HG02970 (cell line): ENCODE results near the gene NPAS2.

Experiments used
- ATAC-seq: cut with Tn5 transposase; IDR thresholded peaks from one replicate; pipeline ENCODE4 v1.9.1; 2021; ENCODE audit warnings: mild to moderate bottlenecking, moderate library complexity, moderate number of reproducible peaks; ENCODE audit not compliant: unreplicated experiment, low FRiP score

Gene NPAS2

DNA sequence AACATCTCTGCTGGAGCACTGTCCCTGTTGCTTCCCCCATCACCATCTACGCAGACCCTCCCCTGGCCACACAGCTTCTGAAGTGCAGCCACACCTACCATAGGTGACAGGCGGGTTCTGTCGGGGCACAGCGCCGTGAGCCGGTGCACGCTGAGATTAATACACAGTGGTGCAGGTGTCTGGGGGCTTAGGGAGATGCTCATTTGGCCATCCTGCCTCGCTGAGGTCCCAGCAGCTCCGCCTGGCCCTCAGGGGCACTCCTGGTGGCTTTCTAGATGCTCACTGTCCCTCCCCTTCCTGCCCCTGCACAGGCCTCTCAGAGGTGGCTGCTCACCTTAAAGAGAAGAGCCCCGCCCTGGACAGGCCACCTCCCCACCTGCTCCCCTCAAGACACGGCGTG, 163.3 kb downstream of the NPAS2 start:
- ATAC-seq, result no peak

DNA sequence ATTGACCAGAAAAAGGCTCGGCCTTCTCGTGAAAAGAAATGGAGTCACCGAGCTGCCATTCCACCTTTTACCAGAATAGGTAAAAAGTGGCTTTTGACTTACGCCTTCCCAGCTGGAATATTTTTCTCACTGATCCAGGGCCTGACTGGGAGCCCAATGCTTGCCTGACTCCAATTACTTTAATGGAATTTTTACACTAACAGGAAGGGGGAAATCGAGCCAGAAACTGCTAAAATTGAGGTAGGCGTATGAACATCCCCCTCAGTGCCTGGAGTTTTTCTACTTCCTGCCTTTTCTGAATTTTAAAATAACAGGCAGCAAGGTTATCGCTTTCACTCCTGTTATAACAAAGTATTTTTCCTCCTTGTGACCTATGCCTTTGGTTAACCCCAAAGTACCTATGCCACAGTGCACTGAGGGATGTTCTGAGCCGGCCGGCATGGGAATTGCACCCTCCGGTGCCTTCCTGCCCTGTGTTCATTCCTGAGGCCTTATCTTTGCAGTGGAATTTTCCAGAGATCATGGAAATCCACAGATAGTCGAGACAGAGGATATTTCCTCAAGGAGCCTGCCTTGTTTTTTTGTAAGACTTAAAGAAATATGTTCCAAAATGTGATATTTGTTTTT, 163.9 kb downstream of the NPAS2 start:
- no peak for ATAC-seq

DNA sequence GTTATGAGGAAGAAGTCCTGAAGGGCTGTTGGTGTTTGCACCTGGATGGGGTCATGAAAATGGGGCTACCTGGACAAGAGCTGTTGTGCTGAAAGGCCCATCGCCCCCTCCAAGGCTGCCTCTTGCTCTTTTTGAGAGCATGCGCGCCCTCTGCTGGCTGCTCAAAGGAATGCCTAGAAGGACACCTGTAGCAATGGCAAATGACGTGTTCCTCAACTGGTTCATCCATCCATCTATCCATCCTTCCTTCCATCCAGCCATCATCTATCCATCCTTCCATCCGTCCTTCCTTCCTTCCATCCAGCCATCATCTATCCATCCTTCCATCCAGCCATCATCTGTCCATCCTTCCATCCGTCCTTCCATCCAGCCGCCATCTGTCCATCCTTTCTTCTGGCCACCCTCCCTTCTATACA, 165.0 kb downstream of the NPAS2 start:
- ATAC-seq, result no peak

DNA sequence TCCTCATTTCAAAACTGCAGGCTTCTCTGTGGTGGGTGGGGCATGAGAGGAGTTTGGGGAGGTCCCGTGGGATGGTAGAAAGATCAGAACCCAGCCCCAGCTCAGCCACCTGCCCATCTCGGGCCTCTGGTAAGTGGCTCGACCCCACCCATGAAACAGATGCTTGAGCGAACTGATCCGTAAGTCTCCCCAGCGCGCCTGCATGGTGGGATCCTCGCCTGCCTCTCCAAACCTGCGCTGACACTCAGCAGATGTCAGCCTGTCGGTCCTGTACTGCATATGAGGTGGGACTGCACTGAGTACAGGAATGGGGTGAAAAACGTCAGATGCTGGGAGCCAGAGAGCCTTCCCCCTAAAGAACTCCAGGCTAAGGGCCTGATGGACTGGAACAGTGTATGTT, 166.2 kb downstream of the NPAS2 start:
- ATAC-seq, result no peak

DNA sequence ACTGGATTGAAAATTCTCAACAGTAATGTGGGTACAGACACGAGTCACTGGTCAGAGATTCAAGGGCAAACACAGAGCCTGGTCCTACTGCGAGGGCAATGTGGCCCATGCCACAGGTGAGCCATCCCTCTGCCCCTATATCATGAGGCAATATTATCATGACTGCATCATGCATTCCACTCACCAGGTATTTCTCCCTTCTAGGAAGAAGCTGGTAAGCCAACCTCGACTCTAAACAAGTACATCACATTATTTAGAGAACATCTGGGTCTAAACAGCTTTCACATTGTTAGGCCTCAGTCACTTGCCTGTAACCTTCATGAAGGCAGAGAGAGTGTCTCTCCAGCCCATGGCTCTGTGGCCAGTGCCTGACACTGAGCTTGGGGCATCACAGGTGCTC, 167.6 kb downstream of the NPAS2 start:
- ATAC-seq, result no peak

DNA sequence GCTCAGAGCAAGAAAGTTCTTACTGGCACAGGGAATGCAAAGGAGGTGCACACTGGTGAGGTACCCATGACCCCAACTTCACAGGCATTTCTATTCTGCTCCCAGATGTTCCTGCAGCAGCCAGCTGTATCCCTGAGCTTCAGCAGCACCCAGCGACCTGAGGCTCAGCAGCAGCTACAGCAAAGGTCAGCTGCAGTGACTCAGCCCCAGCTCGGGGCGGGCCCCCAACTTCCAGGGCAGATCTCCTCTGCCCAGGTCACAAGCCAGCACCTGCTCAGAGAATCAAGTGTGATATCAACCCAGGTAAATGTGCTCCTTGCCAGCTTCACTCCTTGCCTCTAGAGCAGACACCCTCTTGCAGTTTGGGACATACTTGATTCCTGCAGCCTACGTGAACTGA, 168.0 kb downstream of the NPAS2 start:
- no peak for ATAC-seq

DNA sequence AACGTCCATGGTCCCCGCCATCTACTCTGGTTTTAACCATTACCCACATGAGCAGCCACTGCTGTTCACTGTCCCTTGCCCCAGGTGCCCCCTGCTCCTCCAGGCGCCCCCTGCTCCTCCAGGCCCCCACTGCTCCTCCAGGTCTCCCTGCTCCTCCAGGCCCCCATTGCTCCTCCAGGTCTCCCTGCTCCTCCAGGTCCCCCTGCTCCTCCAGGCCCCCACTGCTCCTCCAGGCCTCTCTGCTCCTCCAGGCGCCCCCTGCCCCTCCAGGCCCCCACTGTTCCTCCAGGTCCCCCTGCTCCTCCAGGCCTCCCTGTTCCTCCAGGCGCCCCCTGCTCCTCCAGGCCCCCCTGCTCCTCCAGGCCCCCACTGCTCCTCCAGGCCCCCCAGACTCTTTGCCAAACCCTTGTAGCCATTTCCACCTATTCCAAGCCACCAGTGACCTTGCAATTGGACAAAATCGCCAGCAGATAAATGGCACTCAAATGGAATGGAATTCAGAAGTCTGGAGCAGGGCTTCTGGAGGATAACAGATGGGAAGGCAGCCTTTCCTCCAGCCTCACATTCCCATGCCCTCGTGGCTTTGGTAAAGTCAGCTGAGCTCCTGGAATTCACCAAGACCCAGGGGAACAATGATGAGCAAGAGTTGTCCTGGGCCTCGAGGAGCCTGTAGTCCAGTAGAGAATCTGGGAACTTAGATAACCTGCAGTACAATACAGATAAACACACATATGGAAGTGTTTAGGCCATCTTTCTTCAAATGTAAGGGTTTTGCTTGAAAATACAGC, 168.9 kb downstream of the NPAS2 start:
- ATAC-seq, result no peak

DNA sequence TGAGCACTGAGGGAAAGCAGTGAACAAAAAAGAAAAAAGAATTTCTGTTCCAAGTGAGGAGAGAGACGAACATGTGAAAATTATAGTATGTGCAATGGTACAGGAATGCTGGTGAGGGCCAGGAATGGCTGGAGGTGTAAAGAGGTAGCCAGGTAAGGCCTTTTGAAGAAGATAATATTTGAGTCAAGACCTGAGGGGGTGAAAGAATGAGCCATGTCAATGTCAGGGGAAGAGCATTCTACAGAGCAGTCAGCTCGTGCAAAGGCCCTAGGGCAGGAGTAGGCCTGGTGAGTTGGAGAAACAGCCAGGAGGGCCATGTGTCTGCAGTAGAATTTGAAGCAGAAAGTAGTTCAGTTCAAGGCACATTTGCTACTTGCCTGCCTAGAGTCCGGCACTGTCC, 169.7 kb downstream of the NPAS2 start:
- ATAC-seq, result no peak

DNA sequence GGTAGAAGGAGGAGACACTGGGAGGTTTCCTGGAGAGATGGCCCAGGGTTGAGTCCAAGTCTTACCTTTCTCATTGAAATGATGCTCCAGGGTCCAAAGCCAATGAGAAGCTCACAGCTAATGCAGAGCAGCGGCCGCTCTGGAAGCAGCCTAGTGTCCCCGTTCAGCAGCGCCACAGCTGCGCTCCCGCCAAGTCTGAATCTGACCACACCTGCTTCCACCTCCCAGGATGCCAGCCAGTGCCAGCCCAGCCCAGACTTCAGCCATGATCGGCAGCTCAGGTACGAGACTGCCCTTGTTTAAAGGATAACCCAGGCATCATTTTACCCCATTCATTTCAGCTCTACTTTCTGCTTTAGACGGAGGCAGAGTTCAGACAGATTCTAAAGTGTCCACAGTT, 170.2 kb downstream of the NPAS2 start:
- no peak for ATAC-seq

DNA sequence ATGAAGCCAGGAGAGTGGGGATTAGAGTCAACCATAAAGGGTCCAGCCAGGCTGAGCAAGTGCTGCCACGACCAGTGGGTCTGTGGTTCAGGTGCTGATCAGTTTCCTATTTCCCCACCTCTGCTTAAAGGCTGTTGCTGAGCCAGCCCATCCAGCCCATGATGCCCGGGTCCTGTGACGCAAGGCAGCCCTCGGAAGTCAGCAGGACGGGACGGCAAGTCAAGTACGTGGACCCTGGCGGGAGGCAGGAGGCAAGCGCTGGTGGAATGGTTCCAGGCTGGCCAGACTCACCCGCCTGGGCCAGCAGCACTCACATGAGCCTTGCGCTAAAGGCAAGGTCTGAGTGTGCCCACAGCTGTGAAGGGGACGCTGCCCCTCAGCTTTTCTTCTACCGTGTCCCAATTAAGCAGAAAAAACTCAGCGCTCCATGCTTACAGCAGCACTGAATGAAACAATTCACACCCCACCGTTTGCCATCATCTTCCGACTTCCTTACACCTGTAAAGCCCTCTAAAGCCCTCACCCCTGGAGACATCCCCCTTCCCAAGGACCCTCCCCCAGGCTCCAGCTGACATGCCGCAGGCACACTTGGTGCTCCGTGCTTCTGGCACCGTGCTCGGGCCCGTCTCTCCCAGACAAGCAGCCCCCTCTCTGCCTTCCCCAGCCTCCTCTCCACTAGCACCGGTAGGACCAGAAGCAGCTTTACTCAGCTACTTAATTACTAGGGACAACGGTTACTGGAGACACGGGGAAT, 170.9 kb downstream of the NPAS2 start:
- ATAC-seq, result no peak

DNA sequence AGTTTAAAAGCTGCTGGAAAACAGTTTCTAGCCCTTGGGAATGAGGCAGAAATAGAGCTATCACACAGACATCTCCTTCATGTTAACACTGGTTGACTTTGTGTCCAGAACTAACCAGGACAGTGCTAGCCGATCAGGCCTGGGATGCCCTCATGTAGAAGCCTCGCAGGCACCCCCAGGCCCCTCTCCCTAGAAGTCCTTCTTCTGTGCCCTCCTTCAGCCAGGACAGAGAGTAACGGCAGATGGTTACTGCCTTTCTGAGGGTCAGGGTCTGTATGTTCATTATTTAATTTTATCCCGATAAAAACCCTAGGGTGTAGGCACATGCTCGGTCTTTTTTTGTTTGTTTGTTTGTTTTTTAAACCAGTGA, 171.4 kb downstream of the NPAS2 start:
- no peak for ATAC-seq

DNA sequence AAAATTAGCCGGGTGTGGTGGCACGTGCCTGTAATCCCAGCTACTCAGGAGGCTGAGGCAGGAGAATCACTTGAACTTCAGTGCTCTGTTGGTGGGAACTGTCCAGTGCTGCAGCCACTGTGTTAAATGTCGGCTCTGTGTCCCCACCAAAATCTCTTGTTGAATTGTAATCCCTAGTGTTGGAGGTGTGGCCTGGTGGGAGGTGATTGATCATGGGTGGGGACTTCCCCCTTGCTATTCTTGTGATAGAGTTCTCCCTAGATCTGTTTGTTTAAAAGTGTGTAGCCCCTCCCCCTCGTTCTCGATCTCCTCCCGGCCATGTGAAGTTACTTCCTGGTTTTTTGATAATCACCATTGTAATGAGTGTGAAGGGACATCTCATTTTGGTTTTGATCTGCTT, 172.3 kb downstream of the NPAS2 start:
- no peak for ATAC-seq

DNA sequence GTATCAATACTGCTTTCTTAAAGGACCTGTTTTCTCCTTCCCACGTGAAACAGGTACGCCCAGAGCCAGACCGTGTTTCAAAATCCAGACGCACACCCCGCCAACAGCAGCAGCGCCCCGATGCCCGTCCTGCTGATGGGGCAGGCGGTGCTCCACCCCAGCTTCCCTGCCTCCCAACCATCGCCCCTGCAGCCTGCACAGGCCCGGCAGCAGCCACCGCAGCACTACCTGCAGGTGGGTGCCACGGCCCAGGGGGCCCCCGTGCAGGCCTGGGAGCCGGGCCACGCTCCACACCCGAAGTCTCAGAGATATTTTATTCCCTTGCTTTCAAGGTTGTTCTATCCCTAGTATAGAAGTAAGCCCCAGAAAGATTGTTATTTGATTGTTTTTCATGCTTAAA, 173.4 kb downstream of the NPAS2 start:
- no peak for ATAC-seq

DNA sequence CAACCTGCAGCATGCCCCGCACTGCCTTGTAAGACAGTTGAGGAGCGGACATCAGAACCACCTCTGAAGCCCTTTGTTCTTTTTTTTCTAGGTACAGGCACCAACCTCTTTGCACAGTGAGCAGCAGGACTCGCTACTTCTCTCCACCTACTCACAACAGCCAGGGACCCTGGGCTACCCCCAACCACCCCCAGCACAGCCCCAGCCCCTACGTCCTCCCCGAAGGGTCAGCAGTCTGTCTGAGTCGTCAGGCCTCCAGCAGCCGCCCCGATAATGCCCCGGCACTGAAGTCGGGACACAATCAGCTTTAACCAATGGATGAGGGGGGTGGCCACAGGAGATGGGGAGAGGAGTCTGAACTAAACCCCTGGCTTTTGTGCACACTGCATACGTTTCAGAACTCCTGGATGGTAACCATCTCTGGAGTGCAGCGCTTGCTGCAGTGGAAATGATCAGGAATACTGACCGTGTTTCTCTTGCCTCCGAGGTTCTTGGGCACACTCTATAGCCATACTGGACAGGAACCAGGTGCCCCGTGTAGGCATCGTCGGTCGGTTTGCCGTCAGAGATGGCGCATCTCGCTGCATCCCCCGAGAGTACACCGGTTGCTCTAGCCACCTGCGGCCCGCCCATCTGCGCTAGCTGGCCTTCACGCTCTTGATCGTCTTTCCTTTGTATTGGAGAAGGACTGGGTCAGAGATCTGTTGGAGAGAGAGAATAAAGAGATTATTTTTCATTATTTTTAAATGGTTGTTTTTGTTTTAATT, 175.6 kb downstream of the NPAS2 start:
- ATAC-seq, result no peak

DNA sequence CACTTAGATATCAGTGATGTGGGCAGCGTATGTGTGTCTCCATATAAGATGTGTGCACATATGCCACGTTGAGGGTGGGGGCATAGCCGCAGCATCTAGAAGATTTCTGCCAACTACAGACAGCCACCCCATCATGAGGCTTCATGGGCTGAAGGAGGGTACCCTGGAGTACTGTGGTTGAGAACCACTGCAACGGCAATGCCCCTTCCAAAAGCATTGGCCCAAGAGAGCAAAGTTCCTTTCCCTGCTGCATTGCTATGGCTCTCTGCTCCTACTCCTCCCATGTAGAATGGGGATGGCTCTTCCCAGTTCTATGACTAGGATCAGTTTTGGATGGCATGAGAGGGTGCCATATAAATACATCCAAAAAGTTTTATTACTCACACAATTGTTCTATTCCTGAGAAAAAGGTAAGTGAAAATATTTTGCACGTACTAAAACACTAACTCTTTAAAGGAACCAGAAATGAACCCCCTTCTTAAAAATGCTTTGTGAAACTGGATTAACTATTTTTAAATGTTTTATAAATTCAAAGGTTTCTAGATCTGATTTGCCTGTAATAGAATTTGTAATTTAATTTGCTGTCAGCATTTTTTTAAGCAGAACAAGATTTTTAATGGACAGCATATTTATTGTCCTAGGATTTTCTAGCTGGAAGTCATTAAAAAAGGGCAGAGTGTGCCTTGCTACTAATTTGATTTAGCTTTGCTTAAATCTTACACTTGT, 177.7 kb downstream of the NPAS2 start:
- no peak for ATAC-seq

DNA sequence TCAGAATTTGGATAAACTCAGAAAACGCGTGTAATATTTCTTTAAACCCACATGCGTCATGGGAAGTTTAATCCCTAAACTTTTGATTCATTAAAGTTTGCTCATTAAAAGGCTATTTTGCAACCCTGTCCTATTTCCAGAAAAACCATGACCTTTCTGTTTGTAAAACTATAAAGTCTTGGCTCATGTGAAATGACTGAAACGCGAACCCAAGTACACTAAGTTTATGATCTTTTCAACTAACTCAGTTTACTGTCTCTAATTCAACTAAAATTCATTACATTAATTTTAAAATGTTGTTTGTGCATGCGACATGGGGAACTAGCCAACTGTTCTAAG, 178.3 kb downstream of the NPAS2 start:
- no peak for ATAC-seq

DNA sequence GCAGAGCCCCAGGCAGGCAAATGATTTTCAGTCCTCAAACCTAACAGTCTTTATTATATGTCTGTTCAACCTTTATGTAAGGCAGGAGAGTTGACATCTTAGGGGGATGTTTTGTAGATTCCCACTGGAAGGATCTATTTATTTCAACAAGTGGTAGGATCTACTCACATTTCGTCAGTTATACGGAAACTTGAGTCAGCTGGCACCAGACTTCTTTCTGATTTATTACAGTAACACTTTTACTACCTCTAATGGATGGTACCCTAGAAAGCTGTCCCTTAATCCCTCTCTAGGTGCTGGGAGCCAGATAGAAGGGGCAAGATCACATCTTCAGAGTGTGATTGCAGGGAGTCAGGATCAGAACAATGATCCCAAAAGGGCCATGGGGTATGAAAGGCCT, 180.1 kb downstream of the NPAS2 start:
- no peak for ATAC-seq

DNA sequence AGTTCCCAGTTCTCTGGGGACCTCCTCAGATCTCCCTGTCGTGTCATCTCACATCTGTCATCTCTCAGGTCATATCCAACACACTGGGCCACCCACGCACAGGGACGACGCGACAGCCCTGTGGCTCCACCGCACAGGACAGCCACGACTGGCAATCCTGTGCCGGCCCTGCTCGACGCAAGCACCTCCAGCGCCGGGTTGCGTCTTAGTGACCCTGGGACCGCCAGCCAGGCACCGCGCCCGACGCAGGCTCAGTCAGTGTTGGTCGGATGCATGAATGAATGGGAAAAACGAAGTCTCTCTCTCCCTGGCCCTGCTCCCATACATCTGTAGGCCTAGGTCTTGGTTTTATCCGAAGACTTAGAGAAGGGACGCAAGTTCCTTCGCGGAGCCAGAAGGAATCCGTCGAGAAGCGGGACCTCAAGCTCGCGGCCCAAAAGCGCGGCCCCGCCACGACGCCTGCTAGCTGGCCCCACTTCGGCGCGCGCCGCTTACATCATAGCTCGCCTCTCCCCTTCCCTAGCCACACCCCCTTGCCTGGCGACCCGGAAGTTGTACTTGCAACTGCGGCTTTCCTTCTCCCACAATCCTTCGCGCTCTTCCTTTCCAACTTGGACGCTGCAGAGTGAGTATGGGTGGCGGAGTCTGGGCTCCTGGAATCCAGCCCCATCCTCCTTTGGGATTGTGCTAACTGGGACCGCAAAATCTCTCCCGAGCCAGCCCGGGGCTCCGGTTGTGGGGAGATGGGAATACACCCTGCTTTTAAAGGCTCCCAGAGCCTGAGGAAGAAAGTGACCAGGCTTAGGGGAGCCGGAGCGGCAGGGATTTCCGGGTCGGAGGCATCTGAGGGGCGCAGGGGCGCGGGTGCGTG, 182.0 kb downstream of the NPAS2 start, which contains the start of gene RPL31:
RPL31 (plus strand) TSS at position 599 of the 871 bp plus-strand sequence. CDS start 413 bp downstream, outside the sequence.
- peak; percentile 98 for ATAC-seq

DNA sequence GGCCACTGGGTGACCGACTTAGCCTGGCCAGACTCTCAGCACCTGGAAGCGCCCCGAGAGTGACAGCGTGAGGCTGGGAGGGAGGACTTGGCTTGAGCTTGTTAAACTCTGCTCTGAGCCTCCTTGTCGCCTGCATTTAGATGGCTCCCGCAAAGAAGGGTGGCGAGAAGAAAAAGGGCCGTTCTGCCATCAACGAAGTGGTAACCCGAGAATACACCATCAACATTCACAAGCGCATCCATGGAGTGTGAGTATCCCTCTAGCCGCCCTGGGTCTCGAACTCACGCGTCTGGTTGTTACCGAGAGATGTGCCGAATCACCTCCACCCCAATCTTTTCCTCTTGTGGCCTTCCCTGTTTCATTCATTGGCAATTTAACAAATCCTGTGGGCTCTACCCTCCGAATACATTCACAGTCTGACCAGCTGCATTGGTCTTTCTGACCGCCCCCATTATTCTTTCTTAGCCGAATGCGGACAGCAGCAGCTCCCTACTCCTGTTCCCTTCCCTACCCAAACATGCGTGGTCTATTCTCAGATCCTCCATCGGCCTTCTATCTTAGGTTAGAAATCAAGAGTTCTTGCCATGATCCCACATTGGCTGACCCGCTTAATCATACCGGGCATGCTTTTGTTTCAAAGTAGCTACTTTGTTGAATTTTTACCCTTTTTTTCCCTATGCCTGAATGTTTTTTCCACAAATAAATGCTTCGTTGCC, 182.8 kb downstream of the NPAS2 start:
- ATAC-seq, result no peak
